GM23248 (cell line): Measurements from ENCODE around the gene ATP7A. TPM values are rescaled to one million over a fixed set of nuclear protein-coding genes. Genes with fewer than 3 reads are reported as not detected.
A peak's percentile ranks its signal among the peaks of the same experiment; 100 is the strongest.
"Not testable (repeated sequence)": the region's sequence is repeated elsewhere in the genome, so short reads cannot be mapped to it uniquely, and the experiment has no call there.

Source experiments
- DNase-seq: peaks from one replicate; pipeline ENCODE4 v3.0.0-alpha.2; 2015
- H2AFZ ChIP-seq: fragments of 200-600 bp; sonication (generic); 2 replicates; pipeline ENCODE4 v1.6.1; 2016; ENCODE audit warnings: antibody characterized with exemption
- H3F3A ChIP-seq: fragments of 200-600 bp; sonication (generic); 2 replicates; pipeline ENCODE4 v1.6.1; 2016; ENCODE audit warnings: mild to moderate bottlenecking, antibody characterized with exemption, mixed run types; ENCODE audit not compliant: insufficient read depth
- H3K27ac ChIP-seq: fragments of 200-600 bp; sonication (generic); 2 replicates; pipeline ENCODE4 v1.5.1; 2016; ENCODE audit warnings: mild to moderate bottlenecking
- H3K27me3 ChIP-seq: fragments of 200-600 bp; sonication (generic); replicated peaks from 2 replicates; pipeline ENCODE4 v1.6.1; 2016; ENCODE audit warnings: mild to moderate bottlenecking; ENCODE audit not compliant: insufficient read depth
- H3K36me3 ChIP-seq: fragments of 200-600 bp; sonication (generic); 2 replicates; pipeline ENCODE4 v1.6.1; 2016; ENCODE audit warnings: low read depth, mild to moderate bottlenecking
- H3K4me1 ChIP-seq: fragments of 200-600 bp; sonication (generic); 2 replicates; pipeline ENCODE4 v1.6.1; 2016; ENCODE audit warnings: mild to moderate bottlenecking; ENCODE audit not compliant: insufficient read depth
- H3K4me2 ChIP-seq: fragments of 200-600 bp; sonication (generic); one replicate; pipeline ENCODE4 v1.6.1; 2016; ENCODE audit warnings: mild to moderate bottlenecking; ENCODE audit not compliant: unreplicated experiment
- H3K4me3 ChIP-seq: fragments of 200-600 bp; sonication (generic); 2 replicates; pipeline ENCODE4 v1.5.1; 2016; ENCODE audit warnings: mild to moderate bottlenecking
- H3K79me2 ChIP-seq: fragments of 200-600 bp; sonication (generic); 2 replicates; pipeline ENCODE4 v1.6.1; 2016; ENCODE audit warnings: mild to moderate bottlenecking; ENCODE audit not compliant: insufficient read depth
- H3K9ac ChIP-seq: fragments of 200-600 bp; sonication (generic); 2 replicates; pipeline ENCODE4 v1.6.1; 2016; ENCODE audit warnings: mild to moderate bottlenecking
- H3K9me2 ChIP-seq: fragments of 200-600 bp; sonication (generic); 2 replicates; pipeline ENCODE4 v1.6.1; 2016; ENCODE audit warnings: mixed run types, mild to moderate bottlenecking, moderate library complexity; ENCODE audit not compliant: insufficient read depth
- H3K9me3 ChIP-seq: fragments of 200-600 bp; sonication (generic); one replicate; pipeline ENCODE4 v1.6.1; 2017; ENCODE audit warnings: low read depth
- H4K20me1 ChIP-seq: fragments of 200-600 bp; sonication (generic); 2 replicates; pipeline ENCODE4 v1.6.0; 2016; ENCODE audit not compliant: insufficient read depth
- EZH2 ChIP-seq: fragments of 200-600 bp; sonication (generic); IDR thresholded peaks from 2 replicates; pipeline ENCODE4 v1.6.1; 2018; ENCODE audit warnings: antibody characterized with exemption, mild to moderate bottlenecking; ENCODE audit not compliant: insufficient read depth, poor library complexity, severe bottlenecking
- EZH2phosphoT487 ChIP-seq: fragments of 200-600 bp; sonication (generic); IDR thresholded peaks from 2 replicates; pipeline ENCODE4 v1.6.1; 2018; ENCODE audit warnings: antibody characterized with exemption, moderate library complexity, mild to moderate bottlenecking, low read depth; ENCODE audit not compliant: insufficient read depth
- WGBS, 2 experiments: methylation state at CpG; one replicate each; pipeline ENCODE4 v1.1.6; 2015 to 2017; ENCODE audit warnings: low lambda C conversion rate in 2 of 2, low coverage in 1 of 2; ENCODE audit errors: missing lambda C conversion rate in 2 of 2; 5-methylcytosine and 5-hydroxymethylcytosine counted together
- in situ Hi-C: fragments of 300-500 bp; cut with MboI; formaldehyde crosslinking; loops from 2 replicates; pipeline ENCODE4 v1.15.0; 2020
- polyA plus RNA-seq: library from polyadenylated mRNA; unstranded; fragments of >200 nt; fragmentation: Nextera tagmentation; extraction: Ambion mirVana; gene quantifications from 2 replicates; pipeline ENCODE4 v1.2.1, GENCODE V29; 2016
- small RNA-seq: library from RNA; depleted of rRNA; stranded (forward); fragments of <200 nt; gene quantifications from one replicate; pipeline ENCODE3, GENCODE V24; 2014; ENCODE audit warnings: low read depth, low replicate concordance
- total RNA-seq: library from RNA; depleted of rRNA; stranded (reverse); fragments of >200 nt; shearing (Covaris generic); gene quantifications from 2 replicates; pipeline ENCODE4 v1.2.3, GENCODE V29; 2014; rRNA removed

Gene ATP7A
- total and polyA plus RNA-seq, 2 experiments from 2014 or later: 4.1 to 6.6 TPM

GRCh38 chrX:78075787-78076389, 165.4 kb downstream of the ATP7A start:
- Histone ChIP-seq H3K4me2 (no peak overlapping the region), H3K4me1 (no peaks in the 10 kb centered on the region), H3K9ac (no peak overlapping the region), H3K9me3 (no peaks in the 10 kb centered on the region), H4K20me1 (no peaks in the 10 kb centered on the region), H3F3A (no peaks in the 10 kb centered on the region), H2AFZ (no peak overlapping the region), H3K27me3 (no peaks in the 10 kb centered on the region), H3K79me2 (no peaks in the 10 kb centered on the region), H3K9me2 (no peaks in the 10 kb centered on the region), H3K36me3 (no peaks in the 10 kb centered on the region), H3K27ac (no peak overlapping the region), H3K4me3 (no peak overlapping the region)
- in situ Hi-C loops: no loop called here
- 84 to 93% methylated on average over 5 of the region's 5 CpGs for WGBS, 2 experiments
- TF ChIP-seq EZH2phosphoT487: no peak
- TF ChIP-seq EZH2: no peak
- no peak for DNase-seq

- H2AFZ ChIP-seq, H3K36me3 ChIP-seq, H3K4me1 ChIP-seq, H3K4me2 ChIP-seq, DNase-seq, H3K9me3 ChIP-seq, H3K27me3 ChIP-seq, H3K79me2 ChIP-seq, H4K20me1 ChIP-seq, H3F3A ChIP-seq, H3K9ac ChIP-seq, H3K27ac ChIP-seq, H3K4me3 ChIP-seq, H3K9me2 ChIP-seq, in situ Hi-C loops: not testable (repeated sequence)
- 87 to 96% methylated on average over 5 to 6 of the region's 6 CpGs for WGBS, 2 experiments
Observed at GRCh38 chrX:78081413-78081812, 170.9 kb downstream of the ATP7A start.

GRCh38 chrX:78092296-78092695, 181.8 kb downstream of the ATP7A start:
- H3K27ac ChIP-seq: no peak overlapping the region

GRCh38 chrX:78098108-78098507, 187.6 kb downstream of the ATP7A start:
- no peak overlapping the region for H3K9ac ChIP-seq
- H3F3A ChIP-seq: no peaks in the 10 kb centered on the region; the same call in 1 of the 2 replicates
- H3K27me3 ChIP-seq: no peaks in the 10 kb centered on the region
- TF ChIP-seq EZH2phosphoT487 (no peak), EZH2 (no peak)
- H3K4me1 ChIP-seq: 0 out of 2 replicates have a peak, but pooled peaks cover under 1% of the 10 kb centered on the region
- no peak overlapping the region for H3K27ac ChIP-seq
- no peaks in the 10 kb centered on the region for H3K36me3 ChIP-seq
- H3K79me2 ChIP-seq: no peaks in the 10 kb centered on the region
- no peak overlapping the region for H3K4me3 ChIP-seq
- H3K9me2 ChIP-seq: no peaks in the 10 kb centered on the region
- H4K20me1 ChIP-seq: no peaks in the 10 kb centered on the region
- H2AFZ ChIP-seq: no peak overlapping the region
- H3K9me3 ChIP-seq: no peaks in the 10 kb centered on the region
- H3K4me2 ChIP-seq: no peak overlapping the region
- no peak for DNase-seq
- in situ Hi-C loops: no loop called here

More at GRCh38 chrX:78092296-78092695, 181.8 kb downstream of the ATP7A start:
- H3K4me2 ChIP-seq: no peak overlapping the region
- H3K9ac ChIP-seq: no peak overlapping the region
- H3K36me3 ChIP-seq: no peaks in the 10 kb centered on the region
- no peaks in the 10 kb centered on the region for H3K9me3 ChIP-seq
- H2AFZ ChIP-seq: no peak overlapping the region
- H3K9me2 ChIP-seq: no peaks in the 10 kb centered on the region
- no peaks in the 10 kb centered on the region for H3F3A ChIP-seq
- in situ Hi-C loops: no loop called here
- WGBS, 2 experiments: 82 to 94% methylated on average over 2 of the region's 2 CpGs
- no peaks in the 10 kb centered on the region for H3K79me2 ChIP-seq
- TF ChIP-seq EZH2 (no peak), EZH2phosphoT487 (no peak)
- H4K20me1 ChIP-seq: no peaks in the 10 kb centered on the region
- peak; percentile 24 for DNase-seq
- H3K4me3 ChIP-seq: no peak overlapping the region
- no peaks in the 10 kb centered on the region for H3K4me1 ChIP-seq
- no peaks in the 10 kb centered on the region for H3K27me3 ChIP-seq

Small RNAs within 50 kb of the gene (small RNA-seq; reads per million reads assigned to genes)
- not detected for gene RN7SL460P

Other genes starting within 250 kb of the ATP7A start
- gene ATRX, start 124.5 kb upstream of the ATP7A start, total RNA-seq: 35.2 and 74.6 TPM in 2 replicates
- gene ATRX, start 124.5 kb upstream of the ATP7A start, polyA plus RNA-seq: 46.1 and 52.7 TPM in 2 replicates
- 51.1 and 58.9 TPM in 2 replicates for gene MAGT1, start 15.3 kb upstream of the ATP7A start, total RNA-seq
- 50.4 and 50.5 TPM in 2 replicates for gene MAGT1, start 15.3 kb upstream of the ATP7A start, polyA plus RNA-seq
- gene COX7B, start 11.2 kb upstream of the ATP7A start, total RNA-seq: 168 and 209 TPM in 2 replicates
- gene COX7B, start 11.2 kb upstream of the ATP7A start, polyA plus RNA-seq: 335 and 345 TPM in 2 replicates
- gene PGAM4, start 58.9 kb downstream of the ATP7A start, total RNA-seq: not detected in 2 replicates
- not detected in 2 replicates for gene PGAM4, start 58.9 kb downstream of the ATP7A start, polyA plus RNA-seq
- gene PGK1, start 193.6 kb downstream of the ATP7A start, total RNA-seq: 644 and 818 TPM in 2 replicates
- gene PGK1, start 193.6 kb downstream of the ATP7A start, polyA plus RNA-seq: 749 and 768 TPM in 2 replicates
- 9.2 and 12.4 TPM in 2 replicates for gene TAF9B, start 229.0 kb downstream of the ATP7A start, total RNA-seq
- gene TAF9B, start 229.0 kb downstream of the ATP7A start, polyA plus RNA-seq: 11.3 and 12.2 TPM in 2 replicates